Activated CD4-positive, alpha-beta T cell treated with anti-CD3 and anti-CD28 coated beads, Interleukin-2, amount 50 U/mL, for 24 hours (primary cell): ENCODE data around the gene NIT2.
"Not testable (repeated sequence)": the region's sequence is repeated elsewhere in the genome, so short reads cannot be mapped to it uniquely, and the experiment has no call there.

Experiments
- DNase-seq, 2 donors: peaks; one replicate each; pipeline ENCODE4 v3.0.0-alpha.2; 2020; ENCODE audit warnings: low read depth in 1 of 2, low spot score in 1 of 2

Gene NIT2

DNA sequence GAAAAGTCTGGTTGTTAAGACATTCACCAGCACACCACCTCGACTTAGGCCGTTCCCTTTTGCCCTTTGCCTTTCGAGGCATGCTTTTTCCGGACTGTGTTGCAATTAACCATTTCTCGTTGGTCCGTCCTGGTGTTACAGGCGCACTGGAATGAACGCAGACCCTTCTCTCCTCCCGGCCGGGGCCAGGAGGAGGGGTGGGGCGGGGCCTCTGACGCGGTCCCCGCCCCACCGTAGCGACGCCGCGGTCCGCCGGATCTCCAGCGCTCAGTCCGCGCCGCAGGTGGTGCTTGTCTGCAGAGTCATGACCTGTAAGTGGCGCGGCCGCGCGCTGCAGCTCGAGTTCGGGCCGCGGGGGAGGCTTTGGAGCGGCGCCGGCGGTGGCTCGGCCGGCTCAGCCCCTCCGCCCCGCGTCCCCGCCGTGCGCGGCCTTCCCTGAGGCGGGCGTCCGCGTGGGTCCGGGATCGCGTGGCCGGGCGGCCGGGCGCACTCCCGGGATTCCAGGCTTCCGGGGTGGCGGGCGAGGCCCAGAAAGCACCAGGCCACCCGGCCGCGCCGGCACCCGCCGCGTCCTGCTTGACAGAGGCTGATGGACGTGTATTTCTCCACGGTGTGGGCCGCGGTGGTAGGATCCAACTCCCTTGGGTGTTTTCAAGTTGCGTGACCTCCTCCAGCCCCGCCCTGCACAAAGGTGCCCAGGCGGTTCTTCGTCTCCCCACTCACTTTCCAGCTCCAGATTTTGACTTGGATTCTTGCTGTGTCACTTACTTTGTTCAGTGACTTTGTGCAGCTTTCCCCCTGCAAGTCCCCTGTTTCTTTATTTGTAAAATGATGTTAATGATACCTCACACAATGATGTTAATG, at the start of gene NIT2:
Gene NIT2 (plus strand): TSS at position 270 of the 864 bp plus-strand sequence. CDS start 35 bp downstream, at position 305.
- peak; percentile 54 to 74 for DNase-seq

GRCh38 chr3:100288288-100288894, 46.2 kb upstream of the NIT2 start:
- DNase-seq: no peak

- no peak for DNase-seq
These were observed 45.2 kb upstream of the NIT2 start for GRCh38 chr3:100289339-100289738.

- DNase-seq: no peak
These were observed 39.5 kb upstream of the NIT2 start for GRCh38 chr3:100295089-100295488.

- no peak for DNase-seq
These were observed 36.8 kb upstream of the NIT2 start for GRCh38 chr3:100297784-100298183.

- DNase-seq: no peak
These were observed 35.5 kb upstream of the NIT2 start for GRCh38 chr3:100299016-100299415.

DNA sequence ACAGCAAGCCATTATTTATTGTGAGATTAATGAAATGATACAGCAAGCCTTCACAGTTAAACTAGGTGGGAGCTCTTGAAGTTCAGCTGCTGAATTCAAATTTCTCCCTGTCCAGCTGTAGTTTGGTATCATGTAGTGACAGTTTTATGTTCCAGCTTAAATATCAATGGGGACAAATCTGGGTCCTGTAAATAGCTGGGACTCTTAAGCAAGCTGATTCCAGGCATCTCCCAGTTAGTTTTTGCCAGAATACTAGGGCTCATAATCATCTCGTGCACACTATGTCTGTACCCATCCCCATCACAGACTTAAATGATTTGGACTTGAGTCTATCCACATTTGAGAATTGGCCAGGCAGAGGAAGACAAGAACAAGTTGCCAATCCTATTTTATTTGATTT, 27.9 kb upstream of the NIT2 start:
- DNase-seq: no peak

DNA sequence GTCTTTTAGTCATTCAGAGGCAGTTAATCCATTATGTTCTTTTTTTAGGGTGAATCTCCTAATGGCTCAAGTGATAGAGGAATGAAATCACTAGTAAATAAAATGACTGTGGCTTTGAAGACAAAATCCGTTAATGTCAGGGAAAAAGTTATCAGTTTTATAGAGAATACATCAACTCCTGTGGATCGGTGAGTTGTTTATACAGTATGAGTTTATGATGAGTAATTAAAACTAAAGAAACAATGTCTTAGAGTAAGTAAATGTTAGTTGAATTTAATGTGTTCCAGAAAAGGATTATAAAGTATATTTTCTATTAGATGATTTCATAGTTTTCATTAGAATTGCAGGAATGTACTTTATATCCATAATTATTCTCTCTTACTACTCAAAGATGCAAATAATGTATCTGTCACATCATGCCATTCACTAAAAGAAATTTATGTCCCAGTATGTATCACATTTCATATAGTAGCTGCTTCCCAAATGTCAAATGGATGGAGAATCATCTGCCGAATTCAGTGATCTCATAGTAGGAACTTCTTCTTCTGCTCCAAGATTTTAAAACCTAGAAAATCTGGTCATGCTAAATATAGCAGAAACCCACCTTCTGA, 24.1 kb upstream of the NIT2 start:
- no peak for DNase-seq

GRCh38 chr3:100311011-100311410, 23.5 kb upstream of the NIT2 start:
- no peak for DNase-seq

- peak in 1 of 2 donors; percentile 30 for DNase-seq
These were observed 17.9 kb upstream of the NIT2 start for GRCh38 chr3:100316641-100317069.

GRCh38 chr3:100317912-100318311, 16.6 kb upstream of the NIT2 start:
- no peak for DNase-seq

GRCh38 chr3:100319951-100320350, 14.6 kb upstream of the NIT2 start:
- DNase-seq: no peak

DNA sequence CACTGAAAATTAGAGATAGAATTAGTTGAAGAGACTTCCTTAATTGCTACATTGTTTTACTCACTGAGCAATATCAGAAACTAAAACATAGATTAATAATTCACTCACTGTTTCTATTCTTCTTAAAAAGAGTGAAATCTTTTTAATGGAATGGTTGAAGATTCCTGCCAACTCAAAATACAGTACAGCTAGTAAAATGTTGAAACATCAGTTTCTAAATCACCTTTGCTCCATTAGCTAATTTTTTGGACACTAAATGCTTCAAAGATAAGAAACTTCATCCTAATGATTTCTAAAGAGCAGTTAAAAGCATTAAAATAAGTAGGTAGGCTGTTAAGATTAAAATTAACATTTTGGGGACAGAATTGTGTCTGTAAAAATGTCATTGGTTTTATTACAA, 10.5 kb upstream of the NIT2 start:
- no peak for DNase-seq

- no peak for DNase-seq
These were observed 8.7 kb upstream of the NIT2 start for GRCh38 chr3:100325827-100326226.

DNA sequence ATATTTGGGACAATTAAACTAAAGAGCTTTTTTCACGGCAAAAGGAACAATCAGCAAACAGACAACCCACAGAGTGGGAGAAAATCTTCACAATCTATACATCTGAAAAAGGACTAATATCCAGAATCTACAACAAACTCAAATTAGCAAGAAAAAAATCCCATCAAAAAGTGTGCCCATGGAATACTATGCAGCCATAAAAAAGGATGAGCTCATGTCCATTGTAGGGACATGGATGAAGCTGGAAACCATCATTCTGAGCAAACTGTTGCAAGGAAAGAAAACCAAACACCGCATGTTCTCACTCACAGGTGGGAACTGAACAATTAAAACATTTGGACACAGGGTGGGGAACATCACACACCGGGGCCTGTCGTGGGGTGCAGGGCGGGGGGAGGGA, 7.2 kb upstream of the NIT2 start:
- DNase-seq: not testable (repeated sequence)

DNA sequence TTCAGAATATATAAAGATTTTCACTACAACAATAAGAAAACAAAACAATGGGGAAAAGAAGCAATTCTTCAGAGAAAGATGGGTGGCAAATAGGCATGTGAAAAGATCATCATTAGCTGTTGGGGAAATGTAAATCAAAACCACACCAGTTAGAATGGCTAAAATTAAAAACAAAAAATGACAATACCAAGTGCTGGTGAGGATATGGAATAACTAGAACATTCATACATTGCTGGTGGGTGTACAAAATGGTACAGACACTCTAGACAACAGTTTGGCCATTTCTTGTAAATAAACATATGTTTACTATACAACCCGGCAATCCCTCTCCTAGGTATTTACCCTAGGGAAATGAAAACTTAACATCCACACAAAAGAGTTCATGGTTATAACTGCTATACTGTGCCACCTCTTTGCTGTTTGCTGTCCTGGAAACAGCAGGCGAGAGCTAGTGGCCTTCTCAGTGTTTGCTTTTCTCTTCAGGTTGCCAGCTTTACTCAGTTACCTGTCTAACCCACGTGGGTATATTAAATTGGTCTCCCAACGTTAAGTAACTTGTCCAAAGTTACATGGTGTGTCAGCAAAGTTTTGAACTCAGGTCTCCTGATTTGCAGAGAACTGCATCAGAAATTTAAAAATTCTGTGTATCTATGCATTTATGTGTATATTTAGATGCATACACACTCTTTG, 4.6 kb upstream of the NIT2 start:
- DNase-seq: no peak

- DNase-seq: no peak
These were observed 3.9 kb upstream of the NIT2 start for GRCh38 chr3:100330651-100331050.

- DNase-seq: no peak
These were observed 2.9 kb upstream of the NIT2 start for GRCh38 chr3:100331660-100332059.

- no peak for DNase-seq
These were observed 1.5 kb upstream of the NIT2 start for GRCh38 chr3:100333051-100333450.

DNA sequence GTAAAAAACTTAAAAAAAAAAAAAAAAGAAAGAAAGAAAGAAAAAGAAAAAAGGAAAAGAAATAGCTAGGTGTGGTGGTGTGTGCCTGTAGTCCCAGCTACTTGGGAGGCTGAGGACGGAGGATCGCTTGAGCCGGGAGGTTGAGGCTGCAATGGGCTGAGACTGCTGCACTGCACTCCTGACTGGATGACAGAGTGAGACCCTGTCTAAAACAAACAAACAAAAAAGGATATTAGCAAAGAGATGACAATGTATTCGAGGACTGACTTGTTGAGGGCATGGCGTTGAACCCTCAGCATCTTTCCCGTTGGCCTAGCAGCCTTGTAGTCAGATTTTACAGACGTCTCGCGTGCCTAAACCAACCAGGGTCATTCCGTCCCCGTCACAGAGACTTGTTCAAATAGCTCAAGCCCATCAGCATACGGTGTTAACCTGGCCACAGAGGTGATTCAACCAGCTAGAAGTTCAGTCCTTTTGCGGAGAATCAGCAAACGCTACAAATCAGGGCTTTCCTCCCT, 528 bp upstream of the NIT2 start:
- no peak for DNase-seq

DNA sequence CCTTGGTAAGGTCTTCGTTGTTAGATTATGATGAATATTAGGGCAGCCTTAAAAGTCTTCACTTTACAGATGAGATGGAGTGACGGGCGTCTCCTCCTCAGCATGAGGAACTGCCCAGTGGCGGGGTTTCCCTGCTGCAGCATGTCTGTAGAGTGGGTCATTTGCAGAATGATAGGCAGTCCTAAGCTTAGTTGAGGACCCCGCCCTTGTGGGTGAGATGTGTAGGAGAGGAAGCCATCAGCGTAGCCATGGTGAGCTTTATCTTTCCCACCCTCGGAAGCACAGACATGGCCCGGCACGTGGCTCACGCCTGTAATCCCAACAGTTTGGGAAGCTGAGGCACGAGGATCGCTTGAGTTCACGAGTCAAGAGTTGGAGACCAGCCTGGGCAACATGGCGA, 877 bp downstream of the NIT2 start:
- peak in 1 of 2 donors; percentile 2 for DNase-seq
